ENCODE results near the gene CRTAC1. TPM values are rescaled to one million over a fixed set of nuclear protein-coding genes. Genes with fewer than 3 reads are reported as not detected.
A peak's percentile ranks its signal among the peaks of the same experiment; 100 is the strongest.

CRTAC1 gene
- total RNA-seq, 1 experiment from 2014 or later = 1.2 TPM

- TF ChIP-seq E2F5 (CRISPR knock-in tag; IDR thresholded peaks at IDR 0.05) (no peak), ZNF232 (CRISPR knock-in tag; IDR thresholded peaks at IDR 0.05) (no peak), NR3C1 (CRISPR knock-in tag; conservative IDR thresholded peaks at IDR 0.05; ENCODE audit: low read depth) (no peak), NR2C2 (CRISPR knock-in tag; IDR thresholded peaks at IDR 0.05) (no peak), RELA (CRISPR knock-in tag; IDR thresholded peaks at IDR 0.05; ENCODE audit: borderline replicate concordance) (no peak), KAT7 (CRISPR knock-in tag; IDR thresholded peaks at IDR 0.05; ENCODE audit: borderline replicate concordance) (no peak), TEAD1 (CRISPR knock-in tag; IDR thresholded peaks at IDR 0.05) (no peak), JUN (CRISPR knock-in tag; IDR thresholded peaks at IDR 0.05) (no peak)
- TF ChIP-seq, protein P1, sequence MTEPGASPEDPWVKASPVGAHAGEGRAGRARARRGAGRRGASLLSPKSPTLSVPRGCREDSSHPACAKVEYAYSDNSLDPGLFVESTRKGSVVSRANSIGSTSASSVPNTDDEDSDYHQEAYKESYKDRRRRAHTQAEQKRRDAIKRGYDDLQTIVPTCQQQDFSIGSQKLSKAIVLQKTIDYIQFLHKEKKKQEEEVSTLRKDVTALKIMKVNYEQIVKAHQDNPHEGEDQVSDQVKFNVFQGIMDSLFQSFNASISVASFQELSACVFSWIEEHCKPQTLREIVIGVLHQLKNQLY (CRISPR knock-in tag; IDR thresholded peaks at IDR 0.05) = no peak
- TF ChIP-seq, protein P2, sequence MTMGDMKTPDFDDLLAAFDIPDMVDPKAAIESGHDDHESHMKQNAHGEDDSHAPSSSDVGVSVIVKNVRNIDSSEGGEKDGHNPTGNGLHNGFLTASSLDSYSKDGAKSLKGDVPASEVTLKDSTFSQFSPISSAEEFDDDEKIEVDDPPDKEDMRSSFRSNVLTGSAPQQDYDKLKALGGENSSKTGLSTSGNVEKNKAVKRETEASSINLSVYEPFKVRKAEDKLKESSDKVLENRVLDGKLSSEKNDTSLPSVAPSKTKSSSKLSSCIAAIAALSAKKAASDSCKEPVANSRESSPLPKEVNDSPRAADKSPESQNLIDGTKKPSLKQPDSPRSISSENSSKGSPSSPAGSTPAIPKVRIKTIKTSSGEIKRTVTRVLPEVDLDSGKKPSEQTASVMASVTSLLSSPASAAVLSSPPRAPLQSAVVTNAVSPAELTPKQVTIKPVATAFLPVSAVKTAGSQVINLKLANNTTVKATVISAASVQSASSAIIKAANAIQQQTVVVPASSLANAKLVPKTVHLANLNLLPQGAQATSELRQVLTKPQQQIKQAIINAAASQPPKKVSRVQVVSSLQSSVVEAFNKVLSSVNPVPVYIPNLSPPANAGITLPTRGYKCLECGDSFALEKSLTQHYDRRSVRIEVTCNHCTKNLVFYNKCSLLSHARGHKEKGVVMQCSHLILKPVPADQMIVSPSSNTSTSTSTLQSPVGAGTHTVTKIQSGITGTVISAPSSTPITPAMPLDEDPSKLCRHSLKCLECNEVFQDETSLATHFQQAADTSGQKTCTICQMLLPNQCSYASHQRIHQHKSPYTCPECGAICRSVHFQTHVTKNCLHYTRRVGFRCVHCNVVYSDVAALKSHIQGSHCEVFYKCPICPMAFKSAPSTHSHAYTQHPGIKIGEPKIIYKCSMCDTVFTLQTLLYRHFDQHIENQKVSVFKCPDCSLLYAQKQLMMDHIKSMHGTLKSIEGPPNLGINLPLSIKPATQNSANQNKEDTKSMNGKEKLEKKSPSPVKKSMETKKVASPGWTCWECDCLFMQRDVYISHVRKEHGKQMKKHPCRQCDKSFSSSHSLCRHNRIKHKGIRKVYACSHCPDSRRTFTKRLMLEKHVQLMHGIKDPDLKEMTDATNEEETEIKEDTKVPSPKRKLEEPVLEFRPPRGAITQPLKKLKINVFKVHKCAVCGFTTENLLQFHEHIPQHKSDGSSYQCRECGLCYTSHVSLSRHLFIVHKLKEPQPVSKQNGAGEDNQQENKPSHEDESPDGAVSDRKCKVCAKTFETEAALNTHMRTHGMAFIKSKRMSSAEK (CRISPR knock-in tag; IDR thresholded peaks at IDR 0.05; ENCODE audit: borderline replicate concordance) = no peak
- TF ChIP-seq, protein P3, sequence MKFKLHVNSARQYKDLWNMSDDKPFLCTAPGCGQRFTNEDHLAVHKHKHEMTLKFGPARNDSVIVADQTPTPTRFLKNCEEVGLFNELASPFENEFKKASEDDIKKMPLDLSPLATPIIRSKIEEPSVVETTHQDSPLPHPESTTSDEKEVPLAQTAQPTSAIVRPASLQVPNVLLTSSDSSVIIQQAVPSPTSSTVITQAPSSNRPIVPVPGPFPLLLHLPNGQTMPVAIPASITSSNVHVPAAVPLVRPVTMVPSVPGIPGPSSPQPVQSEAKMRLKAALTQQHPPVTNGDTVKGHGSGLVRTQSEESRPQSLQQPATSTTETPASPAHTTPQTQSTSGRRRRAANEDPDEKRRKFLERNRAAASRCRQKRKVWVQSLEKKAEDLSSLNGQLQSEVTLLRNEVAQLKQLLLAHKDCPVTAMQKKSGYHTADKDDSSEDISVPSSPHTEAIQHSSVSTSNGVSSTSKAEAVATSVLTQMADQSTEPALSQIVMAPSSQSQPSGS (CRISPR knock-in tag; IDR thresholded peaks at IDR 0.05; ENCODE audit: borderline replicate concordance, low read depth) = no peak
- TF ChIP-seq, protein P4, sequence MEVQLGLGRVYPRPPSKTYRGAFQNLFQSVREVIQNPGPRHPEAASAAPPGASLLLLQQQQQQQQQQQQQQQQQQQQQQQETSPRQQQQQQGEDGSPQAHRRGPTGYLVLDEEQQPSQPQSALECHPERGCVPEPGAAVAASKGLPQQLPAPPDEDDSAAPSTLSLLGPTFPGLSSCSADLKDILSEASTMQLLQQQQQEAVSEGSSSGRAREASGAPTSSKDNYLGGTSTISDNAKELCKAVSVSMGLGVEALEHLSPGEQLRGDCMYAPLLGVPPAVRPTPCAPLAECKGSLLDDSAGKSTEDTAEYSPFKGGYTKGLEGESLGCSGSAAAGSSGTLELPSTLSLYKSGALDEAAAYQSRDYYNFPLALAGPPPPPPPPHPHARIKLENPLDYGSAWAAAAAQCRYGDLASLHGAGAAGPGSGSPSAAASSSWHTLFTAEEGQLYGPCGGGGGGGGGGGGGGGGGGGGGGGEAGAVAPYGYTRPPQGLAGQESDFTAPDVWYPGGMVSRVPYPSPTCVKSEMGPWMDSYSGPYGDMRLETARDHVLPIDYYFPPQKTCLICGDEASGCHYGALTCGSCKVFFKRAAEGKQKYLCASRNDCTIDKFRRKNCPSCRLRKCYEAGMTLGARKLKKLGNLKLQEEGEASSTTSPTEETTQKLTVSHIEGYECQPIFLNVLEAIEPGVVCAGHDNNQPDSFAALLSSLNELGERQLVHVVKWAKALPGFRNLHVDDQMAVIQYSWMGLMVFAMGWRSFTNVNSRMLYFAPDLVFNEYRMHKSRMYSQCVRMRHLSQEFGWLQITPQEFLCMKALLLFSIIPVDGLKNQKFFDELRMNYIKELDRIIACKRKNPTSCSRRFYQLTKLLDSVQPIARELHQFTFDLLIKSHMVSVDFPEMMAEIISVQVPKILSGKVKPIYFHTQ (CRISPR knock-in tag; IDR thresholded peaks at IDR 0.05) = no peak
- TF ChIP-seq, protein P5, sequence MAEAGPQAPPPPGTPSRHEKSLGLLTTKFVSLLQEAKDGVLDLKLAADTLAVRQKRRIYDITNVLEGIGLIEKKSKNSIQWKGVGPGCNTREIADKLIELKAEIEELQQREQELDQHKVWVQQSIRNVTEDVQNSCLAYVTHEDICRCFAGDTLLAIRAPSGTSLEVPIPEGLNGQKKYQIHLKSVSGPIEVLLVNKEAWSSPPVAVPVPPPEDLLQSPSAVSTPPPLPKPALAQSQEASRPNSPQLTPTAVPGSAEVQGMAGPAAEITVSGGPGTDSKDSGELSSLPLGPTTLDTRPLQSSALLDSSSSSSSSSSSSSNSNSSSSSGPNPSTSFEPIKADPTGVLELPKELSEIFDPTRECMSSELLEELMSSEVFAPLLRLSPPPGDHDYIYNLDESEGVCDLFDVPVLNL (CRISPR knock-in tag; IDR thresholded peaks at IDR 0.05; ENCODE audit: borderline replicate concordance, low read depth) = no peak
These were observed 52.7 kb downstream of the CRTAC1 start (continued) for GRCh38 chr10:97977673-97978072.

DNA sequence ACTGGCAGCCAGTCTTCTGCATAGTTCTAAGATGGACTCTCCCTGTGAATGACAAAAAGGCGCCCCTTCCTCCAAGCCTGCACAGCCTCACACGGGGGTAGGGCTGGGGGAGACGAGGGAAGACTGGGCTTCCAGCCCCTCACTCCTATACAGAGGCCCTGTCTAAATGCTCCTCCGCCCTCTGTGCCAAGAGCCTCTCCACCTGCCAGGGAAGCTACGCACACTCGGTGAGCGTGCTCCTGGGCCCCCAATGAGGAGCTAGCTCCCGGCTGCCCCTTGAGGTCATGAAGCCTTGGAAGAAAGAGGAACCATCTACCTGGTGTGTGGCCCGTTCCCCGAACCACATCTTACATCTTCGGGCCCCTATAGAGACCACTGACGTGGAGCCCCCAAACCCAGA, 54.8 kb downstream of the CRTAC1 start:
- Mint-ChIP-seq H3K4me3 (peak overlapping the region; percentile 71), H3K4me1 (peaks cover 24% of the 10 kb centered on the region), H3K36me3 (no peaks in the 10 kb centered on the region), H3K9me3 (no peaks in the 10 kb centered on the region), H3K27me3 (ENCODE audit: low read depth) (peaks cover 42% of the 10 kb centered on the region), H3K27ac (no peak overlapping the region)
- ChIA-PET POLR2A (no interaction called here), CTCF (interaction anchor here (0.5 to 3.0 kb wide), 6 partner anchors 52 to 390 kb away, joined by 3 to 16 read pairs (median 4); no protein-coding TSS in a partner anchor)
- no peak for DNase-seq (ENCODE audit: low spot score)
- ATAC-seq = no peak; the same call in 1 of the 2 replicates
- TF ChIP-seq ZNF396 (CRISPR knock-in tag; IDR thresholded peaks at IDR 0.05; ENCODE audit: borderline replicate concordance) (no peak), ZNF416 (CRISPR knock-in tag; IDR thresholded peaks at IDR 0.05) (no peak), ATF1 (CRISPR knock-in tag; IDR thresholded peaks at IDR 0.05) (no peak), TEAD4 (CRISPR knock-in tag; IDR thresholded peaks at IDR 0.05) (no peak), EMX1 (CRISPR knock-in tag; IDR thresholded peaks at IDR 0.05) (no peak), ZNF423 (CRISPR knock-in tag; IDR thresholded peaks at IDR 0.05) (no peak), GABPB1 (CRISPR knock-in tag; IDR thresholded peaks at IDR 0.05) (no peak)
- TF ChIP-seq, protein P6, sequence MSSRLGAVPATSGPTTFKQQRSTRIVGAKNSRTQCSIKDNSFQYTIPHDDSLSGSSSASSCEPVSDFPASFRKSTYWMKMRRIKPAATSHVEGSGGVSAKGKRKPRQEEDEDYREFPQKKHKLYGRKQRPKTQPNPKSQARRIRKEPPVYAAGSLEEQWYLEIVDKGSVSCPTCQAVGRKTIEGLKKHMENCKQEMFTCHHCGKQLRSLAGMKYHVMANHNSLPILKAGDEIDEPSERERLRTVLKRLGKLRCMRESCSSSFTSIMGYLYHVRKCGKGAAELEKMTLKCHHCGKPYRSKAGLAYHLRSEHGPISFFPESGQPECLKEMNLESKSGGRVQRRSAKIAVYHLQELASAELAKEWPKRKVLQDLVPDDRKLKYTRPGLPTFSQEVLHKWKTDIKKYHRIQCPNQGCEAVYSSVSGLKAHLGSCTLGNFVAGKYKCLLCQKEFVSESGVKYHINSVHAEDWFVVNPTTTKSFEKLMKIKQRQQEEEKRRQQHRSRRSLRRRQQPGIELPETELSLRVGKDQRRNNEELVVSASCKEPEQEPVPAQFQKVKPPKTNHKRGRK (CRISPR knock-in tag; IDR thresholded peaks at IDR 0.05; ENCODE audit: borderline replicate concordance) = no peak

Data from WTC11 (cell line).